Adrenal gland (tissue), 12 donors: Measurements from ENCODE around the gene LMF1. TPM values are rescaled to one million over a fixed set of nuclear protein-coding genes. Genes with fewer than 3 reads are reported as not detected.
A peak's percentile ranks its signal among the peaks of the same experiment; 100 is the strongest.

Source experiments
- DNase-seq, 7 donors: peaks; one replicate each; pipeline ENCODE4 v3.0.0-alpha.2; 2019 to 2020
- H3K27ac ChIP-seq, 5 donors: fragments of 200-600 bp; sonication (generic) in 4 of 5; 1 replicate in 3 of 5; 2 replicates in 2 of 5; pipeline versions ENCODE4 v1.5.1 to v1.8.0; 2016 to 2020; ENCODE audit warnings: mild to moderate bottlenecking in 1 of 5
- H3K27me3 ChIP-seq: fragments of 200-600 bp; 2 replicates; pipeline ENCODE4 v1.8.0; 2021
- H3K36me3 ChIP-seq, 2 donors: fragments of 200-600 bp; replicated peaks in 1 of 2; 1 replicate in 1 of 2; 2 replicates in 1 of 2; pipeline versions ENCODE4 v1.5.1 to v1.8.0; 2018 to 2022
- H3K4me1 ChIP-seq, 2 donors: fragments of 200-600 bp; replicated peaks in 1 of 2; 1 replicate in 1 of 2; 2 replicates in 1 of 2; pipeline versions ENCODE4 v1.5.1 to v1.8.0; 2018 to 2021
- H3K4me3 ChIP-seq, 4 donors: fragments of 200-600 bp; sonication (generic) in 3 of 4; one replicate each; pipeline ENCODE4 v1.5.1; 2016 to 2018
- H3K9me3 ChIP-seq, 3 donors: fragments of 200-600 bp; sonication (generic) in 1 of 3; replicated peaks in 1 of 3; 1 replicate in 2 of 3; 2 replicates in 1 of 3; pipeline versions ENCODE4 v1.5.1 to v1.8.0; 2016 to 2021
- CTCF ChIP-seq, 6 experiments: fragments of 450-650 bp in 4 of 6; fragments of 200-600 bp in 2 of 6; sonication (generic) in 1 of 6; IDR thresholded peaks; 1 replicate in 5 of 6; 2 replicates in 1 of 6; pipeline versions ENCODE4 v1.5.1 to v1.8.0; 2016 to 2021; ENCODE audit warnings: antibody characterized with exemption in 6 of 6, mild to moderate bottlenecking in 2 of 6, moderate library complexity in 1 of 6
- POLR2A ChIP-seq, 2 donors: fragments of 450-650 bp; IDR thresholded peaks; one replicate each; pipeline ENCODE4 v1.6.1; 2017; ENCODE audit warnings: antibody characterized with exemption in 2 of 2, mild to moderate bottlenecking in 2 of 2, moderate library complexity in 1 of 2
- WGBS, 4 donors: extraction: QIAGEN DNeasy Blood & Tissue Kit in 2 of 4; methylation state at CpG; one replicate each; pipeline versions ENCODE4 v1.1.5 to v1.1.7; 2013 to 2017; 5-methylcytosine and 5-hydroxymethylcytosine counted together
- intact Hi-C, 2 donors: fragments of 100-400 bp; cut with DNase I; formaldehyde crosslinking; loops; one replicate each; pipeline versions ENCODE4 v1.14.1 to v1.15.0; 2022 to 2023
- polyA plus RNA-seq, 3 donors: library from polyadenylated mRNA; stranded (reverse); fragments of 200-250 nt in 2 of 3; fragments of 350-450 nt in 1 of 3; fragmentation: Illumina TruSeq in 1 of 3; extraction: RNeasy Lipid Tissue Mini Kit (QIAGEN cat#74804) in 1 of 3; gene quantifications; one replicate each; pipeline ENCODE4 v1.2.3, GENCODE V29; 2013 to 2014
- total RNA-seq, 9 donors: library from RNA; depleted of rRNA in 4 of 9; stranded (reverse); fragments of >200 nt in 4 of 9; fragments of 120-200 nt in 1 of 9; fragmentation: NEBNext Ultra II Directional in 1 of 9; extraction: Animal tissue kit (Norgen Biotek cat#: 25700) in 1 of 9; gene quantifications; one replicate each; pipeline versions ENCODE4 v1.1.0 to v1.2.4, GENCODE V29; 2013 to 2023
- donor health status: healthy with polysubstance abuse.
- donor health status: Bipolar disorder and iron deficiency.
- donor health status: DM: yes; HTN: yes; CAD: no.
- donor health status: DM: no; HTN: no; CAD: no.
- donor health status: DM: no; HTN: no; CAD: no.
- donor health status: DM: yes; HTN: yes; CAD: no.

The LMF1 gene
- total and polyA plus RNA-seq, 12 donors, result 10.5 to 101 (median 36.3) TPM

- intact Hi-C loops, result no loop called here
- 86 to 96% (median 90%) methylated on average over 5 to 11 of the region's 11 CpGs for WGBS, 4 donors
- Histone ChIP-seq H3K4me1 (peaks cover 0 to 3% of the 10 kb centered on the region in 2 donors), H3K36me3 (no peaks in the 10 kb centered on the region), H3K9me3 (peaks cover 0 to 10% (median 0%) of the 10 kb centered on the region in 3 donors), H3K27ac (peak overlapping the region in 1 of 5 donors; percentile 58), H3K27me3 (peaks cover 5% of the 10 kb centered on the region), H3K4me3 (no peak overlapping the region)
- no peak for DNase-seq
- TF ChIP-seq POLR2A (IDR thresholded peaks at IDR 0.05), result no peak
- TF ChIP-seq CTCF (IDR thresholded peaks at IDR 0.05), result no peak
Observed at GRCh38 chr16:998211-998610, 27.4 kb upstream of the LMF1 start.

- WGBS, 4 donors, result 31 to 58% (median 46%) methylated on average over 11 to 39 of the region's 39 CpGs
- H3K27me3 ChIP-seq, result peaks cover 5% of the 10 kb centered on the region
- peak overlapping the region in 1 of 5 donors; percentile 58 for H3K27ac ChIP-seq
- intact Hi-C loops, result no loop called here
- peak in 4 of 7 donors; percentile 36 to 62 (median 48) for DNase-seq
- H3K36me3 ChIP-seq, result no peaks in the 10 kb centered on the region
- TF ChIP-seq POLR2A (IDR thresholded peaks at IDR 0.05), result no peak
- no peaks in the 10 kb centered on the region for H3K4me1 ChIP-seq
- peaks cover 0 to 10% (median 0%) of the 10 kb centered on the region in 3 donors for H3K9me3 ChIP-seq
- H3K4me3 ChIP-seq, result no peak overlapping the region
Observed at GRCh38 chr16:997440-998051, 26.8 kb upstream of the LMF1 start.

- H3K36me3 ChIP-seq, result no peaks in the 10 kb centered on the region
- peaks cover 5% of the 10 kb centered on the region for H3K27me3 ChIP-seq
- DNase-seq, result no peak
- WGBS, 4 donors, result 72 to 89% (median 73%) methylated on average over 4 to 6 of the region's 6 CpGs
- TF ChIP-seq POLR2A (IDR thresholded peaks at IDR 0.05) (no peak), CTCF (IDR thresholded peaks at IDR 0.05) (no peak)
- no peak overlapping the region for H3K4me3 ChIP-seq
- intact Hi-C loops, result no loop called here
- H3K4me1 ChIP-seq, result no peaks in the 10 kb centered on the region
- peaks cover 0 to 10% (median 0%) of the 10 kb centered on the region in 3 donors for H3K9me3 ChIP-seq
- H3K27ac ChIP-seq, result peak overlapping the region in 1 of 5 donors; percentile 52
Observed at GRCh38 chr16:996681-997080, 25.9 kb upstream of the LMF1 start.

GRCh38 chr16:995783-996182, 25.0 kb upstream of the LMF1 start:
- H3K4me3 ChIP-seq, result no peak overlapping the region
- peaks cover 5% of the 10 kb centered on the region for H3K27me3 ChIP-seq
- no peaks in the 10 kb centered on the region for H3K4me1 ChIP-seq
- no peaks in the 10 kb centered on the region for H3K36me3 ChIP-seq
- DNase-seq, result no peak
- intact Hi-C loops, result no loop called here
- no peak overlapping the region for H3K27ac ChIP-seq
- TF ChIP-seq POLR2A (IDR thresholded peaks at IDR 0.05), result no peak
- no peak for TF ChIP-seq CTCF (IDR thresholded peaks at IDR 0.05)
- WGBS, 4 donors, result 23 to 94% (median 62%) methylated on average over 2 to 3 of the region's 3 CpGs
- H3K9me3 ChIP-seq, result peaks cover 0 to 10% (median 0%) of the 10 kb centered on the region in 3 donors

GRCh38 chr16:995087-995486, 24.3 kb upstream of the LMF1 start:
- Histone ChIP-seq H3K4me3 (no peak overlapping the region), H3K36me3 (no peaks in the 10 kb centered on the region), H3K27me3 (peaks cover 5% of the 10 kb centered on the region), H3K27ac (no peak overlapping the region), H3K9me3 (peaks cover 0 to 10% (median 0%) of the 10 kb centered on the region in 3 donors), H3K4me1 (no peaks in the 10 kb centered on the region)
- intact Hi-C loops, result no loop called here
- TF ChIP-seq POLR2A (IDR thresholded peaks at IDR 0.05), result no peak
- TF ChIP-seq CTCF (IDR thresholded peaks at IDR 0.05), result no peak
- DNase-seq, result no peak
- WGBS, 4 donors, result 82 to 94% (median 90%) methylated on average over 2 to 3 of the region's 3 CpGs
